Occipital lobe (tissue), 2 donors: ENCODE data around the gene EEF1B2. TPM values are rescaled to one million over a fixed set of nuclear protein-coding genes. Genes with fewer than 3 reads are reported as not detected.
"Not testable (repeated sequence)": the region's sequence is repeated elsewhere in the genome, so short reads cannot be mapped to it uniquely, and the experiment has no call there.

ENCODE experiments used
- DNase-seq: peaks from one replicate; lab custom pipeline; 2025; lab: John Stamatoyannopoulos, UW
- total RNA-seq: library from RNA; depleted of rRNA; stranded (reverse); fragments of >200 nt; gene quantifications from one replicate; pipeline ENCODE4 v1.2.3, GENCODE V29; 2014

EEF1B2 gene
- total RNA-seq, 1 donor from 2014 or later = 522 TPM

- no peak for DNase-seq
Measured at GRCh38 chr2:206164261-206164862, 4.7 kb downstream of the EEF1B2 start.

GRCh38 chr2:206168230-206168629, 8.5 kb downstream of the EEF1B2 start:
- DNase-seq = not testable (repeated sequence)

GRCh38 chr2:206171624-206172397, 12.1 kb downstream of the EEF1B2 start:
- DNase-seq = not testable (repeated sequence)

- no peak for DNase-seq
Measured at GRCh38 chr2:206173147-206173546, 13.5 kb downstream of the EEF1B2 start.

- no peak for DNase-seq
Measured at GRCh38 chr2:206176121-206176520, 16.4 kb downstream of the EEF1B2 start.

- no peak for DNase-seq
Measured at GRCh38 chr2:206176901-206177300, 17.2 kb downstream of the EEF1B2 start.

- DNase-seq = not testable (repeated sequence)
Measured at GRCh38 chr2:206181526-206181925, 21.8 kb downstream of the EEF1B2 start.

- DNase-seq = no peak
Measured at GRCh38 chr2:206189691-206190090, 30.0 kb downstream of the EEF1B2 start.

GRCh38 chr2:206190111-206190510, 30.4 kb downstream of the EEF1B2 start:
- no peak for DNase-seq

- no peak for DNase-seq
Measured at GRCh38 chr2:206190689-206191088, 31.0 kb downstream of the EEF1B2 start.

GRCh38 chr2:206192157-206192556, 32.5 kb downstream of the EEF1B2 start:
- no peak for DNase-seq

GRCh38 chr2:206193671-206194357, 34.1 kb downstream of the EEF1B2 start:
- DNase-seq = no peak

- no peak for DNase-seq
Measured at GRCh38 chr2:206198677-206199076, 39.0 kb downstream of the EEF1B2 start.

- no peak for DNase-seq
Measured at GRCh38 chr2:206201075-206201848, 41.6 kb downstream of the EEF1B2 start.

GRCh38 chr2:206202446-206202845, 42.8 kb downstream of the EEF1B2 start:
- DNase-seq = no peak

GRCh38 chr2:206203331-206203730, 43.6 kb downstream of the EEF1B2 start:
- DNase-seq = no peak

GRCh38 chr2:206204710-206205109, 45.0 kb downstream of the EEF1B2 start:
- DNase-seq = no peak

GRCh38 chr2:206207316-206207715, 47.6 kb downstream of the EEF1B2 start:
- DNase-seq = not testable (repeated sequence)

GRCh38 chr2:206208900-206209299, 49.2 kb downstream of the EEF1B2 start:
- no peak for DNase-seq

- no peak for DNase-seq
Measured at GRCh38 chr2:206211657-206212255, 52.1 kb downstream of the EEF1B2 start.
